Hematopoietic multipotent progenitor cell treated with erythropoietin and hydrocortisone succinate and interleukin-3 and kit ligand, for 15 days (in vitro differentiated cells): Measurements from ENCODE around the gene NOP16.

ENCODE experiments used
- DNase-seq: peaks from one replicate; pipeline ENCODE4 v3.0.0-alpha.2; 2015; ENCODE audit warnings: low spot score

Gene NOP16

GRCh38 chr5:176388444-176389134 is at the start of gene NOP16, which contains the start of gene HIGD2A:
Gene NOP16 (minus strand): TSS chr5:176388598. CDS start chr5:176388539, 59 bp downstream.
Gene HIGD2A (plus strand): TSS chr5:176388751. CDS start chr5:176388820, 69 bp downstream.
- DNase-seq = peak; percentile 99

- no peak for DNase-seq
Measured at GRCh38 chr5:176436656-176437055, 48.3 kb upstream of the NOP16 start.

GRCh38 chr5:176432707-176433106 is 44.3 kb upstream of the NOP16 start:
- DNase-seq = no peak

GRCh38 chr5:176429972-176430371 is 41.6 kb upstream of the NOP16 start:
- DNase-seq = no peak

- no peak for DNase-seq
Measured at GRCh38 chr5:176427971-176428370, 39.6 kb upstream of the NOP16 start.

- no peak for DNase-seq
Measured at GRCh38 chr5:176426876-176427275, 38.5 kb upstream of the NOP16 start.

- no peak for DNase-seq
Measured at GRCh38 chr5:176425791-176426190, 37.4 kb upstream of the NOP16 start.

- no peak for DNase-seq
Measured at GRCh38 chr5:176425138-176425537, 36.7 kb upstream of the NOP16 start.

- no peak for DNase-seq
Measured at GRCh38 chr5:176424181-176424580, 35.8 kb upstream of the NOP16 start.

- no peak for DNase-seq
Measured at GRCh38 chr5:176420972-176421544, 32.7 kb upstream of the NOP16 start.

GRCh38 chr5:176420086-176420485 is 31.7 kb upstream of the NOP16 start:
- DNase-seq = no peak

GRCh38 chr5:176418251-176418650 is 29.9 kb upstream of the NOP16 start:
- DNase-seq = no peak

GRCh38 chr5:176416965-176417364 is 28.6 kb upstream of the NOP16 start:
- DNase-seq = no peak

- DNase-seq = peak; percentile 91
Measured at GRCh38 chr5:176415952-176416924, 27.8 kb upstream of the NOP16 start, which contains the start of gene CLTB. Gene CLTB (minus strand): TSS chr5:176416539. CDS start chr5:176416363, 176 bp downstream.

- no peak for DNase-seq
Measured at GRCh38 chr5:176415240-176415951, 27.0 kb upstream of the NOP16 start.

- DNase-seq = no peak
Measured at GRCh38 chr5:176414704-176415103, 26.3 kb upstream of the NOP16 start.

- DNase-seq = no peak
Measured at GRCh38 chr5:176413709-176414191, 25.4 kb upstream of the NOP16 start.

GRCh38 chr5:176413255-176413565 is 24.8 kb upstream of the NOP16 start:
- no peak for DNase-seq

- DNase-seq = no peak
Measured at GRCh38 chr5:176412517-176413254, 24.3 kb upstream of the NOP16 start.

- no peak for DNase-seq
Measured at GRCh38 chr5:176410486-176411180, 22.2 kb upstream of the NOP16 start.

GRCh38 chr5:176409765-176410164 is 21.4 kb upstream of the NOP16 start:
- no peak for DNase-seq
